Measurements from ENCODE around the gene MTR. TPM values are rescaled to one million over a fixed set of nuclear protein-coding genes. Genes with fewer than 3 reads are reported as not detected.
A peak's percentile ranks its signal among the peaks of the same experiment; 100 is the strongest.

MTR gene
- total and polyA plus RNA-seq, 9 of the 15 experiments (the other 6 are each of a cell fraction or from before 2014, with no cell fraction given), result 3.4 to 44.3 (median 20.3) TPM

DNA sequence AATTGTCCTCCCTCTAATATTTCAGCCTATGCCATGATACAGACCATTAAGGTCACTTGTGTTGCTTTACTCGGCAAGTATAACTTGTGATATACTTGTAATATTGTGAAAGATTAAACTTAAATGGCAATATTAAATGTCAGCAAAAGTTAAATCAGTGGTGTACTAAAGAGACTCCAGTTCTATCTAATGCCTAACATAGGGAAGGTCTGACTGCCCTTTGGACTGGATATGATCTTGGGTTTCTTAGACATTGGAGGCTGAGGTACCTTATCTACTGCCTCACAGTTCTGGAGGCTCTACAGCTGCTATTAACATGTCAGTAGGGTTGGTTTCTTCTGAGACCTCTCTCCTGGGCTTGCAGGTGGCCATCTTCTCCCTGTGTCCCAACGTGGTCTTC is 119.3 kb downstream of the MTR start:
- no peaks in the 10 kb centered on the region for H3K79me2 ChIP-seq (ENCODE audit: control insufficient read depth, insufficient read depth, low read length)
- H2AFZ ChIP-seq (ENCODE audit: low read depth, low read length), result 0 out of 2 replicates have a peak overlapping the region, but pooled peaks have one; percentile 2
- H3K9me1 ChIP-seq (ENCODE audit: control insufficient read depth, insufficient read depth, low read length), result no peaks in the 10 kb centered on the region
- ChIA-PET POLR2A (interaction anchor here (1.1 kb wide), 1 partner anchor 18 kb away, joined by 3 read pairs; no protein-coding TSS in a partner anchor), CTCF (ENCODE audit: low intra/inter-chr PET ratio) (no interaction called here)
- H3K9me3 ChIP-seq (replicated peaks; ENCODE audit: control insufficient read depth, insufficient read depth, low read depth, low read length), result peaks cover 18% of the 10 kb centered on the region
- H3K9ac ChIP-seq (ENCODE audit: insufficient read depth in 1 of 2, low read depth in 2 of 2, low read length in 2 of 2), result 0 out of 4 replicates have a peak overlapping the region, but pooled peaks of 1 of the 2 experiments have one; percentile 6
- H3K4me3 ChIP-seq, result no peak overlapping the region
- H3K27ac ChIP-seq (ENCODE audit: extremely low read depth, low read depth, low read length), result peak overlapping the region; percentile 44
- in situ Hi-C loops (cut with MboI), result no loop called here
- peak; percentile 84 for FAIRE-seq
- H3K4me1 ChIP-seq (replicated peaks in 1 of 2; ENCODE audit: control insufficient read depth in 2 of 2, insufficient read depth in 2 of 2, low read length in 2 of 2), result peaks cover 13 to 25% of the 10 kb centered on the region in 2 experiments; a peak in 4 of 5 replicates
- BruUV-seq (replicated peaks), result no TSS peak
- 0% methylated on average over 2 of the region's 2 CpGs for WGBS (ENCODE audit: insufficient coverage, low coverage, missing lambda C conversion rate)
- H3K4me2 ChIP-seq (ENCODE audit: insufficient read depth, low read length), result peak overlapping the region; percentile 45
- intact Hi-C loops (cut with micrococcal nuclease), result no loop called here
- no peaks in the 10 kb centered on the region for H4K20me1 ChIP-seq (replicated peaks; ENCODE audit: control insufficient read depth, insufficient read depth, low read length)
- no peaks in the 10 kb centered on the region for H3K36me3 ChIP-seq (ENCODE audit: control insufficient read depth, insufficient read depth, low read length)
- ATAC-seq, result peak; percentile 93
- DNase-seq (ENCODE audit: extremely low read depth in 1 of 4, low spot score in 3 of 4), result peak in 3 of 4 experiments; percentile 31 to 86 (median 78)
- no peaks in the 10 kb centered on the region for H3K27me3 ChIP-seq (ENCODE audit: control insufficient read depth in 2 of 2, insufficient read depth in 2 of 2, low read length in 2 of 2)
- TF ChIP-seq ETV1 (tag; conservative IDR thresholded peaks at IDR 0.05; ENCODE audit: low read depth) (no peak), ZC3H4 (CRISPR knock-in tag; IDR thresholded peaks at IDR 0.05; ENCODE audit: borderline replicate concordance) (no peak), SNRNP70 (optimal IDR thresholded peaks at IDR 0.05; ENCODE audit: low read depth, low read length) (no peak), TBL1XR1 (IDR thresholded peaks at IDR 0.05; ENCODE audit: low read length in 2 of 2) (no peak), ZNF316 (IDR thresholded peaks at IDR 0.05) (peak; percentile 68), PHF8 (IDR thresholded peaks at IDR 0.05; ENCODE audit: borderline replicate concordance, low read length) (no peak), KAT7 (CRISPR knock-in tag; IDR thresholded peaks at IDR 0.05; ENCODE audit: borderline replicate concordance) (no peak), GTF2E2 (tag; IDR thresholded peaks at IDR 0.05) (no peak), CBX8 (IDR thresholded peaks at IDR 0.05; ENCODE audit: borderline replicate concordance, extremely low read depth, low read depth, low read length, poor library complexity, severe bottlenecking) (no peak), STAT5A (IDR thresholded peaks at IDR 0.05; ENCODE audit: borderline replicate concordance, low read length) (peak; percentile 72; the same call in 1 of the 2 replicates), FOXK2 (conservative IDR thresholded peaks at IDR 0.05 in 1 of 2, IDR thresholded peaks at IDR 0.05 in 1 of 2; ENCODE audit: low read depth in 2 of 2) (no peak), SUPT5H (IDR thresholded peaks at IDR 0.05) (no peak), TCF3 (CRISPR knock-in tag; IDR thresholded peaks at IDR 0.05) (peak; percentile 85), ETV6 (IDR thresholded peaks at IDR 0.05; ENCODE audit: borderline replicate concordance in 1 of 2, low read depth in 2 of 2, low read length in 1 of 2) (no peak), ETV6 (CRISPR knock-in tag; IDR thresholded peaks at IDR 0.05; ENCODE audit: borderline replicate concordance) (no peak), ZNF232 (CRISPR knock-in tag; IDR thresholded peaks at IDR 0.05) (no peak), MYNN (IDR thresholded peaks at IDR 0.05) (0 out of 2 replicates have a peak, but pooled peaks have one; percentile 65), MYNN (CRISPR knock-in tag; IDR thresholded peaks at IDR 0.05) (no peak), CC2D1A (IDR thresholded peaks at IDR 0.05) (peak; percentile 79)
- TF ChIP-seq, protein P1, sequence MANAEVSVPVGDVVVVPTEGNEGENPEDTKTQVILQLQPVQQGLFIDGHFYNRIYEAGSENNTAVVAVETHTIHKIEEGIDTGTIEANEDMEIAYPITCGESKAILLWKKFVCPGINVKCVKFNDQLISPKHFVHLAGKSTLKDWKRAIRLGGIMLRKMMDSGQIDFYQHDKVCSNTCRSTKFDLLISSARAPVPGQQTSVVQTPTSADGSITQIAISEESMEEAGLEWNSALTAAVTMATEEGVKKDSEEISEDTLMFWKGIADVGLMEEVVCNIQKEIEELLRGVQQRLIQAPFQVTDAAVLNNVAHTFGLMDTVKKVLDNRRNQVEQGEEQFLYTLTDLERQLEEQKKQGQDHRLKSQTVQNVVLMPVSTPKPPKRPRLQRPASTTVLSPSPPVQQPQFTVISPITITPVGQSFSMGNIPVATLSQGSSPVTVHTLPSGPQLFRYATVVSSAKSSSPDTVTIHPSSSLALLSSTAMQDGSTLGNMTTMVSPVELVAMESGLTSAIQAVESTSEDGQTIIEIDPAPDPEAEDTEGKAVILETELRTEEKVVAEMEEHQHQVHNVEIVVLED (CRISPR knock-in tag; IDR thresholded peaks at IDR 0.05), result no peak
- TF ChIP-seq, protein P2, sequence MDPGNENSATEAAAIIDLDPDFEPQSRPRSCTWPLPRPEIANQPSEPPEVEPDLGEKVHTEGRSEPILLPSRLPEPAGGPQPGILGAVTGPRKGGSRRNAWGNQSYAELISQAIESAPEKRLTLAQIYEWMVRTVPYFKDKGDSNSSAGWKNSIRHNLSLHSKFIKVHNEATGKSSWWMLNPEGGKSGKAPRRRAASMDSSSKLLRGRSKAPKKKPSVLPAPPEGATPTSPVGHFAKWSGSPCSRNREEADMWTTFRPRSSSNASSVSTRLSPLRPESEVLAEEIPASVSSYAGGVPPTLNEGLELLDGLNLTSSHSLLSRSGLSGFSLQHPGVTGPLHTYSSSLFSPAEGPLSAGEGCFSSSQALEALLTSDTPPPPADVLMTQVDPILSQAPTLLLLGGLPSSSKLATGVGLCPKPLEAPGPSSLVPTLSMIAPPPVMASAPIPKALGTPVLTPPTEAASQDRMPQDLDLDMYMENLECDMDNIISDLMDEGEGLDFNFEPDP (CRISPR knock-in tag; IDR thresholded peaks at IDR 0.05), result no peak
- TF ChIP-seq, protein P3, sequence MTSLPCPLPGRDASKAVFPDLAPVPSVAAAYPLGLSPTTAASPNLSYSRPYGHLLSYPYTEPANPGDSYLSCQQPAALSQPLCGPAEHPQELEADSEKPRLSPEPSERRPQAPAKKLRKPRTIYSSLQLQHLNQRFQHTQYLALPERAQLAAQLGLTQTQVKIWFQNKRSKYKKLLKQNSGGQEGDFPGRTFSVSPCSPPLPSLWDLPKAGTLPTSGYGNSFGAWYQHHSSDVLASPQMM (CRISPR knock-in tag; IDR thresholded peaks at IDR 0.05), result no peak

Measured in K562 (cell line).